ENCODE results near the gene TMEM141.
"Not testable (repeated sequence)": the region's sequence is repeated elsewhere in the genome, so short reads cannot be mapped to it uniquely, and the experiment has no call there.

TMEM141 gene

DNA sequence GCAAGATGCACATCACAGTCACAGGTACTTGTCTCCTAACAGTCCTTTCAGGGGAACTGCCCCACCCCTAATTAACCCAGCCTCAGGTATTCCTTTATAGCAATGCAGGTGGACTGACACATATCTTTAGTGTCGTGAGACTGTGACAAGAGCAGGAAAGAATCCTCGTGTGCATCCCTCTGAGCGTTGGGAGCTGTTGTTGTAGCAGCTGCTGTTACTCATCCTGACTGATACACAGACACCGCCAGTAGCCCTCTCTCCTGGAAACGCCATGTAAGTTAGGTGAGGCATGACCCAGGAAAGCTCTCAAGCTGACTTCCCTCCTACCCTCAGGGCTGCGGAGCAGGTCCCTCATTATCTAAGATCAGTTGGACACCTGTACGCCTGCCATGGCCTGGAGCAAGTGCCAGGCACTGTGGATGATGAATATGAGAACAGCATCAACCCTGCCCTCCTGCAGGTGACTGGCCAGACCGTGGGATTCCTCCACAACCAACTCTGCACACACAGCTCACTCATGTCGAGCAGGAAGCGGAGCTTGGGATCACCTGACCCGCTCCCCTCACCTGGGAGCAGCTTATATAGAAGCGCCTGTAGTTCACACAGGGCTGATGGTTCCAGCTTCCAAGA is 16.6 kb upstream of the TMEM141 start:
- FAIRE-seq = no peak

DNA sequence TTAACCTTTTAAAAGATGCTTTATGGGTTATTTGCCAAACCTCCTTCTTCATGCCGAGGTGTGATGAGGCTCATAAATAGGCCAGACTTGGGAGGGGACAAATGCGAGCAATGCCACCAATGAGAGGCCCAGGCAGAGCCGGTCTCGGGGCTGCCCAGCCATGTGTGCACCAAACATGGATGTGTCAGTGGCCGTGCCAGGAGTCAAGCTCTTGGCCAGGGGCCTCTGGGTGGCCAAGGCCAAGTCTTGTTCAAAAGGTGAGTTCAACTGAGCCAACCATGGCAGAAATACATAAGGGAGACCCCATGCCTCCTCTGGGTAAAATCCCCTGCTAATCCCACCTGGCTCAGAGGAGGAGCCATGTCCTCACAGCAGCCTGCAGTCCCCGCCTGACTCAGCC is 16.0 kb upstream of the TMEM141 start:
- no peak for FAIRE-seq

GRCh38 chr9:136776947-136777346 is 14.2 kb upstream of the TMEM141 start:
- no peak for FAIRE-seq

DNA sequence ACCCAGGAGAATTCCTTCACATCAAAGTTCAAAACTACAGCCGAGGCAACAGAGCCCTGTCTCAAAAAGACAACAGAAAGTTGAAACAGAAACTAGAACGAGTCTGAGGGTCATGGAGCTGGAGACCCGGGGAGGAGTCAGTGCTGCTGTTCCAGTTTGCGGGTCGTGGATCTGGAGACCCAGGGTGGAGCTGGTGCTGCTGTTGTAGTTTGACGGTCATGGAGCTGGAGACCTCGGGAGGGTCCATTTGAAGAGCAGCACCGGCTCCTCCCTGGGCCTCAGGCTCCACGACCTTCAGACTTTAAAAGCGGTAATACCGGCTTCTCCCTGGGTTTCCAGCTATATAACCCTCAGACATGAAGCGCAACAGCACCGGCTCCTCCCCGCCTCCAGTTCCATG is 13.8 kb upstream of the TMEM141 start:
- no peak for FAIRE-seq

DNA sequence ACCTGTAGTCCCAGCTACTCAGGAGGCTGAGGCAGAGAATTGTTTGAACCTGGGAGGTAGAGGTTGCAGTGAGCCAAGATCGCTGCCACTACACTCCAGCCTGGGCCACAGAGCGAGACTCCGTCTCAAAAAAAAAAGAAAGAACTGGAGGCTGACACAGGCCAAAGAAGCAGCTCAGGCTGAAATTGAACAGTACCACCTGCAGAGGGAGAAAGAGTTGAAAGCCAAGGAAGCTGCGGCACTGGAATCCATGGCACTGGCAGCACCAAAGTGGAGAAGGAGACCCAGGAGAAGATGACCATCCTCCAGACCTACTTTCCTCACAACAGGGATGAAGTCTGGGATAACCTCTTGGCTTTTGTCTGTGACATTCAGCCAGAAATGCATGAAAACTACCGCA is 11.3 kb upstream of the TMEM141 start:
- no peak for FAIRE-seq

- no peak for FAIRE-seq
Measured at GRCh38 chr9:136782452-136782851, 8.7 kb upstream of the TMEM141 start.

GRCh38 chr9:136784249-136784996 is 6.7 kb upstream of the TMEM141 start:
- FAIRE-seq = peak; percentile 70

DNA sequence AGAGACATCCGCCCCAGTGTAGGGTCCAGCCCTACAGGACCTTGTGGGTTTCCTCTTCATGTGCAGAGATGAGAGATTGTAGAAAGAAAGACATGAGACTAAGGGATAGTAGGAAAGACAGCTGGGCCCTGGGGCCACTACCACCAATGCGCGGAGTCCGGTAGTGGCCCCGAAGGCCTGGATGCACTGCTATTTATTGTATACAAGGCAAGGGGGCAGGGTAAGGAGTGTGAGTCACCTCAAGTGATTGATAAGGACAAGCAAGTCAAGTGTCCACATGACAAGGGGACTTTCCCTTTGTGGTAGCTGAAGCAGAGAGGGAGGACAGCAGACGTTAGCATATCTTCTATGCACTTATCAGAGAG is 6.2 kb upstream of the TMEM141 start:
- FAIRE-seq = no peak

DNA sequence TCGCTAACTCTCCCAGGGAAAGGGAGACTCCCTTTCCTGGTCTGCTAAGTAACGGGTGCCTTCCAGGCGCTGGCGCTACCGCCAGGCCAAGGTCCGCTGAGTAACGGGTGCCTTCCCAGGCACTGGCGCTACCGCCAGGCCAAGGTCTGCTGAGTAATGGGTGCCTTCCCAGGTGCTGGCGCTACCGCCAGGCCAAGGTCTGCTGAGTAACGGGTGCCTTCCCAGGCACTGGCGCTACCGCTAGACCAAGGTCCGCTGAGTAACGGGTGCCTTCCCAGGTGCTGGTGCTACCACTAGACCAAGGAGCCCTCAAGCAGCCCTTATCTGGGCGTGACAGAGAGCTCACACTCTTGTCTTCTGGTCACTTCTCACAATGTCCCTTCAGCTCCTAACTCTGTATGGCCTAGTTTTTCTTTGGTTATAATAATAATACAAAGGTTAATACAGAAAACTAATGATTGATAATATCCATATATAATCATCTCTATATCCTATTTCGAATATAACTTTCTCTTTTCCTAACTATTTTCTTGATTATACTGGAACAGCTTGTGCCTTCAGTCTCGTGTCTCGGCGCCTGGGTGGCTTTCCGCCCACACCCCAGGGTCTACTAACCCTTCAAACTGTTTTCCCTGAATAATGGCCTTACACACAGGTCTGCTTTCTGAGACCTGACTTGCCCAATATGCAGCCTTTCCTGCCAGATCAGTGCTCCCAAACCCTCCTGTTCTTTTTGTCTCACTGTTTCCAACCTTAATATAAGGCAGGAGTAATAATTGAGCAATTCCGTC is 5.4 kb upstream of the TMEM141 start:
- not testable (repeated sequence) for FAIRE-seq

GRCh38 chr9:136786451-136786850 is 4.7 kb upstream of the TMEM141 start:
- FAIRE-seq = no peak

- FAIRE-seq = not testable (repeated sequence)
Measured at GRCh38 chr9:136786983-136787382, 4.2 kb upstream of the TMEM141 start.

GRCh38 chr9:136787690-136788400 is 3.3 kb upstream of the TMEM141 start:
- FAIRE-seq = no peak

DNA sequence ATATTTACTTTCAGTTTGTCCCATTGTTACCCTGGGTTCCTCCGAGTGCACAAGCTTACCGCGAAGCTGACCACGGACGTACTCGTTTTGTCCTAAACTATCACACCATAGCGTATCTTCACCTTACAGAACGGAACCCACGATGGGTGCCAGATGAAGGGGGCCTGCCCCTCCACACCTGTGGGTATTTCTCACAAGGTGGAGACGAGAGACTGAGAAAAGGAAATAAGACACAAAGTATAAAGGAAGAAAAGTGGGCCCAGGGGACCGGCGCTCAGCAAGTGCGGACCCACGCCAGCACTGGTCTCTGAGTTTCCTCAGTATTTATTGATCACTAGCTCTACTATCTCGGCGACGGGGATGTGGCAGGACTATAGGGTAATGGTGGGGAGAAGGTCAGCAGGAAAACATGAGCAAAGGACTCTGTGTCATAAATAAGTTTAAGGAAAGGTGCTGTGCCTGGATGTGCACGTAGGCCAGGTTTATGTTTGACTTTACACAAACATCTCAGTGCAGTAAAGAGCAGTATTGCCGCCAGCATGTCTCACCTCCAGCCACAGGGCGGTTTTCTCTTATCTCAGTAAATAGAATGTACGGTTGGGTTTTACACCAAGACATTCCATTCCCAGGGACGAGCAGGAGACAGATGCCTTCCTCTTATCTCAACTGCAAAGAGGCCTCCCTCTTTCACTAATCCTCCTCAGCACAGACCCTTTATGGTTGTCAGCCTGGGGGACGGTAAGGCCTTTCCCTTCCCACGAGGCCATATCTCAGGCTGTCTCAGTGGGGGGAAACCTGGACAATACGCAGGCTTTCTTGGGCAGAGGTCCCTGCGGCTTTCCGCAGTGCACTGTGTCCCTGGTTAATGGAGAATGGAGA is 2.3 kb upstream of the TMEM141 start:
- FAIRE-seq = not testable (repeated sequence)

DNA sequence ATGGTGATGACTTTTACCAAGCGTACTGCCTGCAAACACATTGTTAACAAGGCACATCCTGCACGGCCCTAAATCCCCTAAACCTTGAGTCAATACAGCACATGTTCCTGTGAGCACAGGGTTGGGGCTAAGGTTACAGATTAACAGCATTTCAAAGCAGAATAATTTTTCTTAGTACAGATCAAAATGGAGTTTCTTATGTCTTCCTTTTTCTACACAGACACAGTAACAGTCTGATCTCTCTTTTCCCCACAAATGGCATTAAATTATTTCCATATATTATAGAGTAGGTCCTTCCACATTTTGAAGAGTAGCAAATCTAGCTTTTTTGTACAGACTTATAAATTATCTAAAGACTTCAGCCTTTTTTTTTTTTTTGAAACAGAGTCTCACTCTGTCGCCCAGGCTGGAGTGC is 1.6 kb upstream of the TMEM141 start:
- no peak for FAIRE-seq

DNA sequence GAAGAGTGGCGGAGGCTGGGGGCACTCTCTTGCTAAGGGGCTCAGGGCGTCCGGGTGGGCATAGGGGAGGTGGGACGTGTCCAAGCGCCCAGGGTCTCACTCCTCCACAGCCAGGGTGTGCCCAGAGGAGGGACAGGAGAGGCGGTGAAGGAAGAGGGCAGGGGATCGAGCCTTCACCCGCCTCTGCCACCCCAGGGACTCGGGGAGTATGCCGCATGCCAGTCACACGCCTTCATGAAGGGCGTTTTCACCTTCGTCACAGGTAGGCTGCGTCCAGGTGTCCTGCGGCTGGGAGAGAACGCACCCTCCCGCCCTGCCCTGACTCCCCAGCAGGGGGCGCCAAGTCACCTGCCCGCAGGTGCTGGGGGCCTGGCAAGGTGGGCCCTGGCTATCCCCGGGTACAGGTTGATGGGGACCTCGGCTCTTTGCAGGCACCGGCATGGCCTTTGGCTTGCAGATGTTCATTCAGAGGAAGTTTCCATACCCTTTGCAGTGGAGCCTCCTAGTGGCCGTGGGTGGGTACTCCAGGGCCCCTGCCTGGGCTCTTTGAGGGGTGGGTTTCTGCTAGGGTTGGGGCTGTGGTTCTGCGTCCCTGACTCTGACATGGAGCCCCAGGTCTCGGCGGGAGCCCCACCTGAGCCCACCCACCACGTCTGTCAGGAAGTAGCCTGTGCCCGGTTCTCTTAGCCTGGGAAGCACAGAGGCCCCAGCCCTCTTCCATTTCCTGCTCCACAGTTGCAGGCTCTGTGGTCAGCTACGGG is 552 bp downstream of the TMEM141 start:
- no peak for FAIRE-seq

DNA sequence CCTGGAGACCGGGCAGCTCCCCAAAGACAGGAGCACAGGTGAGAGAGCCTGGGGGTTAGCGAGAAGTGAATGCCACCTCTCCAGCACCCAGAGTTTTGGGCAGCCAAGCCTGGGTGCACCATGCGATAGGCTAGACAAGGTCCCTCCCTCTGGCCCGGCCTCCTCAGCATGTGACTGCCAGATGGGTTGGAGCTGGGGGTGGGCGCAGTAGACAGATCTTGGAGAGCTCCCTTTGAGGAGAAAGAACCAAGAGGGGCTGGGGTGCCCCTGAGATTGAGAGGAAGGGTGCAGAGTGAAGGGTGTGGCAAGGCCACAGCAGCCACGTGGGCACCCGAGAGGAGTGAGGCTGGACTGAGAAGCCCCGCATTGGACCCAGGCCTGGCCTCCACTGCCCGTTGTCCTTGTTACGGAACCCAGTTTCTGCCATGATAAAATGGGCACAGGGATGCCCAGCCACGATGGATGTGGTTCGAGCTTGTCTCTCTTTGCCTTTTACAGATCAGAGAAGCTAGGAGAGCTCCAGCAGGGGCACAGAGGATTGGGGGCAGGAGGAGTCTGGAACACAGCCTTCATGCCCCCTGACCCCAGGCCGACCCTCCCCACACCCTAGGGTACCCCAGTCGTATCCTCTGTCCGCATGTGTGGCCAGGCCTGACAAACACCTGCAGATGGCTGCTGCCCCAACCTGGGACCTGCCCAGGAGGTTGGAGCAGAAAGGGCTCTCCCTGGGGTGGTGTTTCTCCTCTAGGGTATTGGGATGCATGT is 1.4 kb downstream of the TMEM141 start:
- FAIRE-seq = no peak

- FAIRE-seq = no peak
Measured at GRCh38 chr9:136793086-136793946, 2.2 kb downstream of the TMEM141 start.

DNA sequence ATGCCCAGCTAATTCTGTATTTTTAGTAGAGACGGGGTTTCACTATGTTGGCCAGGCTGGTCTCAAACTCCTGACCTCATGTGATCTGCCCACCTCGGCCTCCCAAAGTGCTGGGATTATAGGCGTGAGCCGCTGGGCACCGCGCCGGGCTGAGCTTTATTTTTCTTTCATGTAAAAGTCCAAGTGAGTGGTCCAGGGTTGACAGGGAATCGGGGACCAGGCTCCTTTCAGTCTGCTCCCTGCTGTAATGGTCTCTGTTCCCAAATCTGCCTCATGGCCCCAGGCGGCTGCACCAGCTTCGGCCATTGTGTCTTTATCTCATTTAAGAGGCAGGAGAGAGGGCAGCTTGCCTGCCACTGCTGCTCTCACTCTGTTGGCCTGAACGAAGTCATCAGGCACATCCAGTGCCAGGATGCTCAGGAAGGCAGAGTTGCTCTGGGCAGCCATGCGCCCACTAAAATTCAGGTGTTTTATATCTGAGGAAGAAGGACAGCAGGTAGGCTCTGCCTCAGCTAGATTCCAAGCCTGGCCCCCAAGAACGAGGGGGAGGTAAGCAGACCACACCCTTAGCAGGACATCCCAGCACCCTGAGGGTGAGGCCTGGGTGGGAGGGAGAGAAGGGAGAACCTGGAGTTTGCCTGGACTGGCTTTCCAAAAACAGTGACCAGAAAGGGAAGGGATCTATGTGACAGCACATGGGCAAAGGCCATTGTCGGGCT is 3.3 kb downstream of the TMEM141 start:
- no peak for FAIRE-seq

GRCh38 chr9:136795000-136795348 is 3.8 kb downstream of the TMEM141 start:
- FAIRE-seq = no peak
